Activated CD4-positive, alpha-beta T cell treated with anti-CD3 and anti-CD28 coated beads, Interleukin-2, Interleukin-4, amounts not matched to agents 100 ng/mL and 50 ng/mL, durations not matched to agents 16 hours and 8 hours (primary cell): Measurements from ENCODE around the gene CFAP46.
"Not testable (repeated sequence)": the region's sequence is repeated elsewhere in the genome, so short reads cannot be mapped to it uniquely, and the experiment has no call there.

Experiments used
- DNase-seq: peaks from one replicate; pipeline ENCODE4 v3.0.0-alpha.2; 2020; ENCODE audit warnings: low spot score

Gene CFAP46

GRCh38 chr10:132962623-132963429, 20.5 kb upstream of the CFAP46 start:
- DNase-seq: peak; percentile 39

DNA sequence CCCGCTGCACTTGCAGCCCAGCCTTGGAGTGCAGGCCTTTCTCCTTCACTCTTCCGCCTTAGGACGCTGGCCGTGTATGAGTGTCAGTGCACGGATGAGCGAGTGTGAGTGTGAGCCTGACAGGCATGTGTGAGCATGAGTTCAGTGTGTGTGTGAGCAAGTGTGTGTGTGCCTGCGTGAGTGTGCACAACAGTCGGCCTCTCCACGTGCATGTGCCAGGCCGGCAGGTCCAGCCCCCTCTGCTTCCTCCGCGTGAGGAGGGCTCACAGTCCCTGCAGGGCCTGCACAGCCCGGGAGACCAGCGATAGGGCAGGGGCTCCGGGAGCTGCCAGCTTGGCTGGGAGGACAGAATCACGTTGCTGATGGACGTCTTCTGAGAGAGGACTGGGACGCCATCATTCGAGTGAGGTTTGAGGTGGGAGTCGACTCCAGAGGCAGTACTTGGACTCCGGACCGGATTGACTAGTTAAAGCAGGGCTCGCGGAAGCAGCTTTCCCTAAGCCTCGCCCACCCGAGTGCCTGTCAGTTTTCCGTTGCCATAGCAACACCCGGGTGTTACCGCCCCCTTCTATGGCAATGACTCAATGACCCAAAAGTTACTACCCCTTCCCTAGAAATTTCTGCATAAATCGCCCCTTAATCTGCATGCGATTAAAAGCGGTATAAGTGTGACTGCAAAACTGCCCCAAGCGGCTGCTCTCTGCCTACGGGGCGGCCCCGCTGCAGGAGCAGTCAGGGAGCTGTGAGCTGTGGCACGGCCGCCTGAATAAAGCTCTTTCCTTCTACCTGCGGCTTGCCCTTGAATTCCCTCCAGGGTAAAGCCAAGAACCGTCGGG, 19.6 kb upstream of the CFAP46 start:
- DNase-seq: peak; percentile 76

GRCh38 chr10:132961420-132961786, 19.0 kb upstream of the CFAP46 start:
- DNase-seq: no peak

DNA sequence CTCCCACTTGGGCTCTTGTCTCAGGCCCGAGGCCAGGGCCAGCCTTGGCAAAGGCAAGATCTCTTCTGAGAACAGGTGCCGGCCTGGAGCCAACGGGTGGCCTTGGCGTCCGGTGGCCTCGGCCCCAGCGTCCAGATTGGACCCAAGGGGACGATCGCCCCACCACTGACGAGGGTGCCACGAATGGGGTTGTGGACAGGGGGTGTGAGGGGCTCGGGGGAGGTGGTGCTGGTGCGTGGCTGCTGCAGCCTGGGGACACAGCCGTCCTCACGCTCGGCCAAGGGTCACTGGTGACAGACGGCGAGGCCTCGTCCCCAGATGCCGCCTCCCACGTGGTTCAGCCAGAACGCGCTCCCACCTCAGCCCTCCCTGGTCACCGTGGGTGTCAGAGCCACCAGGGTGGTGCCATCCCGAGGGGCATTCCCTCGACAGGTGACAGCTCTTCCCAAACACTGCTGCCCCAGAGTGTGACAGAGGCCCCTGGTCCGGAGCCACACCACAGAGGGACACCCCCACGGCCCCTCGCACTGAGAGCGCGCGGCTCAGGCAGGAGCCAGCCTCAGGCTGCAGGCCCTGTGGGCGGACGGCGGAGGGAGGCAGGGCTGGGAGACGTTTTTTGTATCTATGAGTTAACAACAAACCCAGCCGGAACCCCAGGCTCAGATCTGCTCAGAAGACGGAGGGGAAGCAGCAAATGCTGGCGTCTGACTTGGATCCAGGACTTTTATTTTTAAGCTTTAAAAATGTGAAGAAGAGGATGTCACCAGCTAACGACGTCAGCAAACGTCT, 18.5 kb upstream of the CFAP46 start:
- no peak for DNase-seq

GRCh38 chr10:132960071-132960472, 17.7 kb upstream of the CFAP46 start:
- DNase-seq: no peak

- no peak for DNase-seq
Measured at GRCh38 chr10:132959559-132959961, 17.2 kb upstream of the CFAP46 start.

DNA sequence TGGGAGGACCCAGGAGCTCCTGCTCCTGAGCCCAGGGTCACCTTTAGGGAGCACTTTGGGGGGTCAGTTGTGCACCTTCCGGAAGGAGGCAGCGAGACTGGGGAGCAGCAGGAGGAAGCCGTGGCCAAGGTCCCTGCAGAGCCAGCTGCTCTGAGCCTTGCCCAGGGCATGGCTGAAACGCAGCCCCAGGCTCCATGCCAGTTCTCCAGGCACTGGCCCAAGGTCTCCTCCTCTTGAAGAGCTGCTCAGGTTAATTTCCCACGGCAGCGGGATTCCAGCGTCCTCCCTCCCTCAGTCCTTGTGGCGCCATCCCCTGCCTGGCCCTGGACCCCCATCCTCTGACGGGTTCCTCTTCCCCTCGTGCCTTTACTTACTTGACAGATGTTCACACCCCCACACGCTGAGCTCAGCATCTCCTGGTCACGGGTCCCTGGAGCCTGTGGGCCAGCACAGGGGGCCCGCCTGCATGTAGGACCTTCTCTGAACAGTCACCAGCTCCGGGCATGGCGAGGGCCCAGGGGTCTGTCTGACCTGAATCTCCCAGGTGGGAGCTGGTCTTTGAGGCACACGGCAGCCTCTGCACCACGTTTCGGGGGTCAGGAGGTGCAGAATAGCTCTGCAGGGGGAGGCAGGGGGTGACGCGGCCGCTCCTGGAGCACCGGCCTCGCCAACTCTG, 16.7 kb upstream of the CFAP46 start:
- no peak for DNase-seq

DNA sequence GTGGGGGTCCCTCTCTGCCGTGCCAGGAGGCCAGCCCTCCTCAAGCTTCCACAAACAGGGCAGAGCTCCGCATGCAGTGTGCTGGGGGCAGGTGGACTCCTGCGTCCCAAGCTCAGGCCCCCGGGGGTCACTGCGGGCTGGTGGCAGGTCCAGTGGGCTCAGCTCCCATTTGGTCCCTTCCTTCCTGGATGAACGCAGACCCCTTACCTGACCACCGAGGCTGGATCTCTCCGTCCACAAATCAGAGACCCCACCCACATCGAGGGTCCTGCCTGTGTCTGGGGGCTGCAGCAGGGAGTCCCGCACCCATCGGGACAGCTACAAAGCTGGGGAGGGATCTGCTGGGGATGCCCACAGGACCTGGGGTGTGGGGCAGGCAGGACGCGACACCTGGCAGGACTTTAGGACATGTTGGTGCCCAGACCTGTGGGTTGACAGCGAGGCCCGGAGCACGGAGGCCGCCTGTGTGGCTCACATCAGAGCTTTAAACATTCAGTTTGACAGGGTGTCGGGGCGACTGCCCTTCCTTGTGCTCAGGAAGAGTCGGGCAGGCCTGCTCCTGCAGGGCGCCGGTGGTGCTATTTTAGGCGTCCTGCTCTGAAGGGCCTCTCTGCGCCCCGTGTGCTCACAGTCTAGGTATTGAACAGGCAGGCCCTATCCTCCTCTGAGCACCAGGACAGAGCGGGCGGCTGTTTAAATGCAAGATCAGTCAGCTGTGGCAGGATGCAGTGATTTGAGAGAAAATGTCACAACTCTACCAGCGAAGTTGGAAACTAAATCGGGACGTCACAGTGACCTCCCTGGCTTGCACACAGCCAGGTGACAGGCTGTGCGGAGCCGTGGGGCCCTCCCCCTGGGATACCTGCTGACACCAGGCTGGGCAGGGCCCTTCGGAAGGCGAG, 15.9 kb upstream of the CFAP46 start:
- DNase-seq: no peak

- DNase-seq: no peak
Measured at GRCh38 chr10:132957131-132957530, 14.8 kb upstream of the CFAP46 start.

DNA sequence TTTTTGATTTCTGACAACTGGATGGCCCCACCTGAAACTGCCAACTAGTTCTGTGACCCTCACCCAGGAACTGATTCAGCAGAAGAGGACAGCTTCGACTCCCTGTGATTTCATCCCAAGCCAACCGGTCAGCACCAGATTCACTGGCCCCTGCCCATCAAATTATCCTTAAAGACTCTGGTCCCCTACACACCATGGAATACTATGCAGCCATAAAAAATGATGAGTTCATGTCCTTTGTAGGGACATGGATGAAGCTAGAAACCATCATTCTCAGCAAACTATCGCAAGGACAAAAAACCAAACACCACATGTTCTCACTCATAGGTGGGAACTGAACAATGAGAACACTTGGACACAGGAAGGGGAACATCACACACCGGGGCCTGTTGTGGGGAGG, 13.9 kb upstream of the CFAP46 start:
- not testable (repeated sequence) for DNase-seq

GRCh38 chr10:132955479-132955878, 13.1 kb upstream of the CFAP46 start:
- no peak for DNase-seq

- no peak for DNase-seq
Measured at GRCh38 chr10:132953428-132953827, 11.1 kb upstream of the CFAP46 start.

DNA sequence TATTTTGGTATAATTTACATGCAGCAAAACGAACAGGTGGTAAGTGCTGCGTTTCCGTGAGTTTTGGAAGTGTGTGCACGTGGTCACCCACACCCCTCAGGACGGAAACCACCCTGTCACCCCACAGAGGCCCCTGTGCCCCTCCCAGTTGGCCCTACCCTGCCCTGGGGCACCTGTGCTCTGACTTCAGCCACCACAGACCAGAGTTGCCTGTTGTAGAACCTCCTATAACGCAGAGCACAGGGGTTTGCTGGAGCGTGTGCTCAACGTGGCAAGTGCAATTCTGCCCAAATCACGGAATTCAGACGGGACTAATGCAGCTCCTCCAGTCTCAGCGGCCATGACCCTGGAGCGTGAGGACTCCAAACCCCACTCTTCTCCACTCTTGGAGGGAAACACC, 9.6 kb upstream of the CFAP46 start:
- no peak for DNase-seq

DNA sequence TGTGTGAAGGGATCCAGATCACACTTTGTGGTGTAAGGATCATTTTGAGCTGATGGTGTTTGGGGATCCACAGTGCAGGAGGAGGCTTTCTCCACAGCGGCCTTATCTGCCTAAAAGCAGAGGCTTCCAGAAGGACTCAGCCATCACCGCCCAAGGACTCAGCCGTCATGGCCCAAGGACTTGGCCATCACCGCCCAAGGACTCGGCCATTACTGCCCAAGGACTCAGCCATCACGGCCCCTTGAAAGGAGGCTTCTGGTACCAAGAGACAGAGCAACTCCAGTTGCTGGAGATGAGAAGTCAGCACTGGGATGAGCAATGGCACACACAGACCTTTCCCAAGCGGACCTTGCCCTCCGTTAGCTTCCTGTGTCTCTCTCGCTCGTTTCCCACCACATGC, 6.0 kb upstream of the CFAP46 start:
- no peak for DNase-seq

DNA sequence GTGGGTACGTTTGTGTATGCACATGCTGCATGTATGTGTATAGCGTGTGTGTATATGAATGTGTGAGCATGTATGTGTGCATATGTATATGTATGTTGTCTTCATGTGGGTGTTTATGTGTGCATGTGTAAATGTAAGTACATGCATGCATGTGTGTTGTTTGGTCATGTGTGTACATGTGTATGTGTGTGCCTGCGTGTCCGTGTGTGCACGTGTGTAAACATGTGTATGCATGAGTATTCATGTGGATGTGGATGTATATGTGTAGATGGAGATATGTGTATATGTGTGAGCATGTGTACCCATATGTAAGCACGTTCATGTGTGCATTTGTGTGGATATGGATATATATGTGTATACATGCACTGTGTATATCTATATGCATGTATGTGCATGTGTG, 5.5 kb upstream of the CFAP46 start:
- DNase-seq: no peak

DNA sequence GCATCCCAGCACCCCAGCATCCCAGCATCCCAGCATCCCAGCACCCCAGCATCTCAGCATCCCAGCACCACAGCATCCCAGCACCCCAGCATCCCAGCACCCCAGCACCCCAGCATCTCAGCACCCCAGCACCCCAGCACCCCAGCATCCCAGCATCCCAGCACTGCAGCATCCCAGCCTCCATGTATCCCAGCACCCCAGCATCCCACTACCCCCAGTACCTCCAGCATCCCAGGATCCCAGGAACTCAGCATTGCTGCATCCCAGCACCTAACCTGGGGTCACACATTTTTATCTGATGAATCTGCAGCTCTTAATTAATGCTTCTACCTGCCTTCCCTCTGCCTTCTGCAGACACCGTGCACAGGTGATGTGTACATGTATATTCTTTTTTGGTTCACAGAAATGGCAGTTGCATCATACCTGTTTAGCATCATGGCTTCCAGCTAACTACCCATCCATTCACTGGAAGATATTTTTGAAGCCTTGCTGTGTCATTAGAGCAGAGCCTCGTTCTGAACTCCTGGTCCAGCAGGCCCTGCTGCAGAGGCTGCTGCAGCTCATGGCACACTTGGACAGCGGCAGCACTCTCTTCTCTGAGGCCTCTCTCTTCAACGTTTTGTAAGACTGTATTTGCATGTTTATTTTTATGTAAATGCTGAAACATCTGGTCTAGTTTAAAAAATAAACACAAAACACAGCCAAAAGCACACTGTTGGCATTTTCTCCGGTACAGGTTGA, 4.6 kb upstream of the CFAP46 start:
- DNase-seq: no peak

DNA sequence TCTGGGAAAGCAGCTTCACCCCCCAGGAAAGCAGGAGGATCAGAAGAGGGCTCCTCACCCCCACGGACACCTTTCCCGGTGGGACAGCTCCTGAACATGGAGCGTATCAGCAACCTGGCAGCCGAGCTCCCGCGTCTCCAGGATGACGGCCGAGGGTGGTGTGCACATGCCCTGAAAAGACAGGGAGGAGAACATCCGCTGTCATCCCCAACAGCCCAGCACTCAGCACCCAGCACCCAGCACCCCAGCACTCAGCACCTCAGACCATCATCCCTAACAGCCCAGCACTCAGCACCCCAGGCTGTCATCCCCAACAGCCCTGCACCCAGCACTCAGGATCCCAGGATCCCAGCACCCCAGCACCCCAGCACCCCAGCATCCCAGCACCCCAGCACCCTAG, 3.9 kb upstream of the CFAP46 start:
- no peak for DNase-seq

DNA sequence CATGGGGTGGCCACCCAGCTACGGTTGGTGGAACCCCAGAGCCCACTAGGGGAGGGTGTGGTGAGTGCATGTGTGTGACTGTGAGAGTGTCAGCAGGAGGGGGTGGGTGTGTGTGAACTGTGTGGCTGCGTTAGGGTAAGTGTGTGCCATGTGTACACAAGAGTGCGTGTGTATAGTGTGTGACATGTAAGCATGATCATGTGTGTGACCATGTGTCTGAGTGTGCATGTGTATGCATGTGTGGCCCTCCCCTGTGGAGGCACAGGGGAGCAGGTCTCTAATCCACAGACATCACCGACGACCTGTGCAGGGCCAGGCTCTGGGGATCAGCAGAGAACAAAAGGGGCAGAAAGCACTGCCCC, 3.5 kb upstream of the CFAP46 start:
- DNase-seq: no peak

- no peak for DNase-seq
Measured at GRCh38 chr10:132945125-132945893, 2.9 kb upstream of the CFAP46 start.

GRCh38 chr10:132944510-132944909, 2.1 kb upstream of the CFAP46 start:
- no peak for DNase-seq
